Fibroblast of lung (primary cell): Measurements from ENCODE around the gene CBLL1.

ENCODE experiments used
- CTCF ChIP-seq, 2 donors: IDR thresholded peaks in 1 of 2; conservative IDR thresholded peaks in 1 of 2; 1 replicate in 1 of 2; 2 replicates in 1 of 2; pipeline ENCODE4 v1.5.1; 2011 to 2012; ENCODE audit warnings: low read length in 2 of 2, control low read depth in 1 of 2, inconsistent platforms in 1 of 2, low read depth in 1 of 2, mild to moderate bottlenecking in 1 of 2
- EZH2 ChIP-seq: IDR thresholded peaks from 2 replicates; pipeline ENCODE4 v1.5.1; 2012; ENCODE audit warnings: low read length, control low read depth, mild to moderate bottlenecking; ENCODE audit errors: missing control alignments

GRCh38 chr7:107751113-107751512 lies 7.2 kb downstream of the CBLL1 start:
- TF ChIP-seq EZH2, result no peak
- TF ChIP-seq CTCF (conservative IDR thresholded peaks at IDR 0.05 in 1 of 2, IDR thresholded peaks at IDR 0.05 in 1 of 2; ENCODE audit: low read depth in 1 of 2, low read length in 2 of 2), result no peak
